ENCODE data around the gene ZDHHC16. TPM values are rescaled to one million over a fixed set of nuclear protein-coding genes. Genes with fewer than 3 reads are reported as not detected.
A peak's percentile ranks its signal among the peaks of the same experiment; 100 is the strongest.
"Not testable (repeated sequence)": the region's sequence is repeated elsewhere in the genome, so short reads cannot be mapped to it uniquely, and the experiment has no call there.

The ZDHHC16 gene
- total RNA-seq, 1 experiment from 2014 or later, result 53.3 TPM

- H3K4me1 ChIP-seq; H3K27me3 ChIP-seq; H3K9me3 ChIP-seq (replicated peaks); DNase-seq; H3K4me3 ChIP-seq; H3K27ac ChIP-seq: not testable (repeated sequence)
- peaks cover 10% of the 10 kb centered on the region for H3K36me3 ChIP-seq
Observed at GRCh38 chr10:97423757-97424098, 22.2 kb upstream of the ZDHHC16 start.

GRCh38 chr10:97425964-97426775 lies 19.8 kb upstream of the ZDHHC16 start, which contains the start of gene PGAM1:
Gene PGAM1 (plus strand): TSS chr10:97426191. CDS start chr10:97426308, 117 bp downstream.
- H3K27me3 ChIP-seq, result no peaks in the 10 kb centered on the region
- H3K27ac ChIP-seq, result peak within 1 kb of the TSS; percentile 87
- H3K4me1 ChIP-seq, result peaks cover 7% of the 10 kb centered on the region; the same call in 1 of the 2 replicates
- DNase-seq, result peak; percentile 94 to 97
- no peaks in the 10 kb centered on the region for H3K9me3 ChIP-seq (replicated peaks)
- peaks cover 31% of the 10 kb centered on the region for H3K36me3 ChIP-seq
- peak within 1 kb of the TSS; percentile 90 for H3K4me3 ChIP-seq

- H3K4me1 ChIP-seq, result peaks cover 7% of the 10 kb centered on the region; the same call in 1 of the 2 replicates
- peak overlapping the region; percentile 90 for H3K4me3 ChIP-seq
- peak in 1 of 2 experiments; percentile 49 for DNase-seq
- no peaks in the 10 kb centered on the region for H3K9me3 ChIP-seq (replicated peaks)
- H3K27ac ChIP-seq, result peak overlapping the region; percentile 87
- peaks cover 39% of the 10 kb centered on the region for H3K36me3 ChIP-seq
- H3K27me3 ChIP-seq, result no peaks in the 10 kb centered on the region
Observed at GRCh38 chr10:97426776-97427570, 19.0 kb upstream of the ZDHHC16 start.

- DNase-seq, result peak; percentile 39 to 51
- H3K9me3 ChIP-seq (replicated peaks), result no peaks in the 10 kb centered on the region
- peaks cover 7% of the 10 kb centered on the region; the same call in 1 of the 2 replicates for H3K4me1 ChIP-seq
- peaks cover 41% of the 10 kb centered on the region for H3K36me3 ChIP-seq
- no peaks in the 10 kb centered on the region for H3K27me3 ChIP-seq
- H3K4me3 ChIP-seq, result peak overlapping the region; percentile 90
- 0 out of 2 replicates have a peak overlapping the region, but pooled peaks have one; percentile 87 for H3K27ac ChIP-seq
Observed at GRCh38 chr10:97427571-97428179, 18.3 kb upstream of the ZDHHC16 start.

- H3K9me3 ChIP-seq (replicated peaks), result no peaks in the 10 kb centered on the region
- peaks cover 45% of the 10 kb centered on the region for H3K36me3 ChIP-seq
- DNase-seq, result no peak
- no peak overlapping the region for H3K4me3 ChIP-seq
- no peaks in the 10 kb centered on the region for H3K27me3 ChIP-seq
- no peak overlapping the region for H3K27ac ChIP-seq
- peaks cover 7% of the 10 kb centered on the region; the same call in 1 of the 2 replicates for H3K4me1 ChIP-seq
Observed at GRCh38 chr10:97428572-97428981, 17.4 kb upstream of the ZDHHC16 start.

GRCh38 chr10:97434055-97434454 lies 11.9 kb upstream of the ZDHHC16 start:
- Histone ChIP-seq H3K27ac (no peak overlapping the region), H3K36me3 (peaks cover 71% of the 10 kb centered on the region), H3K4me1 (no peaks in the 10 kb centered on the region), H3K27me3 (no peaks in the 10 kb centered on the region), H3K4me3 (no peak overlapping the region), H3K9me3 (replicated peaks) (no peaks in the 10 kb centered on the region)
- DNase-seq, result no peak

GRCh38 chr10:97434557-97434956 lies 11.4 kb upstream of the ZDHHC16 start:
- Histone ChIP-seq H3K36me3 (peaks cover 72% of the 10 kb centered on the region), H3K27ac (no peak overlapping the region), H3K9me3 (replicated peaks) (no peaks in the 10 kb centered on the region), H3K4me1 (no peaks in the 10 kb centered on the region), H3K27me3 (no peaks in the 10 kb centered on the region), H3K4me3 (no peak overlapping the region)
- no peak for DNase-seq

GRCh38 chr10:97435211-97435610 lies 10.8 kb upstream of the ZDHHC16 start:
- Histone ChIP-seq H3K4me3 (no peak overlapping the region), H3K9me3 (replicated peaks) (no peaks in the 10 kb centered on the region), H3K27ac (no peak overlapping the region), H3K4me1 (no peaks in the 10 kb centered on the region), H3K27me3 (no peaks in the 10 kb centered on the region), H3K36me3 (peaks cover 73% of the 10 kb centered on the region)
- no peak for DNase-seq

GRCh38 chr10:97442277-97442676 lies 3.7 kb upstream of the ZDHHC16 start:
- Histone ChIP-seq H3K27me3 (no peaks in the 10 kb centered on the region), H3K27ac (no peak overlapping the region), H3K9me3 (replicated peaks) (no peaks in the 10 kb centered on the region), H3K4me3 (no peak overlapping the region), H3K4me1 (no peaks in the 10 kb centered on the region), H3K36me3 (peaks cover 36% of the 10 kb centered on the region)
- DNase-seq, result no peak

- peaks cover 20% of the 10 kb centered on the region for H3K36me3 ChIP-seq
Observed at GRCh38 chr10:97444212-97444611, 1.8 kb upstream of the ZDHHC16 start.

GRCh38 chr10:97445357-97445721 lies 636 bp upstream of the ZDHHC16 start:
- H3K9me3 ChIP-seq (replicated peaks), result no peaks in the 10 kb centered on the region
- H3K27ac ChIP-seq, result peak overlapping the region; percentile 5; the same call in 1 of the 2 replicates
- no peaks in the 10 kb centered on the region for H3K4me1 ChIP-seq
- H3K4me3 ChIP-seq, result peak overlapping the region; percentile 92
- DNase-seq, result peak in 1 of 2 experiments; percentile 25
- H3K36me3 ChIP-seq, result peaks cover 10% of the 10 kb centered on the region
- H3K27me3 ChIP-seq, result no peaks in the 10 kb centered on the region

More at GRCh38 chr10:97444212-97444611, 1.8 kb upstream of the ZDHHC16 start:
- Histone ChIP-seq H3K27me3 (no peaks in the 10 kb centered on the region), H3K4me3 (no peak overlapping the region), H3K9me3 (replicated peaks) (no peaks in the 10 kb centered on the region), H3K4me1 (no peaks in the 10 kb centered on the region), H3K27ac (no peak overlapping the region)
- no peak for DNase-seq

GRCh38 chr10:97450828-97451227 lies 4.9 kb downstream of the ZDHHC16 start:
- no peak overlapping the region for H3K4me3 ChIP-seq
- no peaks in the 10 kb centered on the region for H3K4me1 ChIP-seq
- no peaks in the 10 kb centered on the region for H3K27me3 ChIP-seq
- H3K27ac ChIP-seq, result no peak overlapping the region
- no peaks in the 10 kb centered on the region for H3K9me3 ChIP-seq (replicated peaks)
- H3K36me3 ChIP-seq, result peaks cover 46% of the 10 kb centered on the region
- no peak for DNase-seq

- no peaks in the 10 kb centered on the region for H3K27me3 ChIP-seq
- no peak for DNase-seq
- no peaks in the 10 kb centered on the region for H3K9me3 ChIP-seq (replicated peaks)
- H3K36me3 ChIP-seq, result peaks cover 53% of the 10 kb centered on the region
- no peak overlapping the region for H3K4me3 ChIP-seq
- no peak overlapping the region for H3K27ac ChIP-seq
- H3K4me1 ChIP-seq, result no peaks in the 10 kb centered on the region
Observed at GRCh38 chr10:97451605-97452004, 5.6 kb downstream of the ZDHHC16 start.

- Histone ChIP-seq H3K27me3 (no peaks in the 10 kb centered on the region), H3K36me3 (peaks cover 57% of the 10 kb centered on the region), H3K4me1 (no peaks in the 10 kb centered on the region), H3K9me3 (replicated peaks) (no peaks in the 10 kb centered on the region), H3K27ac (no peak overlapping the region), H3K4me3 (no peak overlapping the region)
- DNase-seq, result no peak
Observed at GRCh38 chr10:97452352-97452751, 6.4 kb downstream of the ZDHHC16 start.

Data from SJCRH30 (cell line).